SH-SY5Y (cell line): ENCODE data around the gene PDE4D.

Experiments
- GATA2 ChIP-seq: IDR thresholded peaks from 2 replicates; pipeline ENCODE4 v1.6.1; 2011; ENCODE audit warnings: mild to moderate bottlenecking, low read depth, low read length
- GATA3 ChIP-seq: IDR thresholded peaks from 2 replicates; pipeline ENCODE4 v1.6.1; 2011; ENCODE audit warnings: low read depth, mild to moderate bottlenecking, low read length, moderate library complexity

DNA sequence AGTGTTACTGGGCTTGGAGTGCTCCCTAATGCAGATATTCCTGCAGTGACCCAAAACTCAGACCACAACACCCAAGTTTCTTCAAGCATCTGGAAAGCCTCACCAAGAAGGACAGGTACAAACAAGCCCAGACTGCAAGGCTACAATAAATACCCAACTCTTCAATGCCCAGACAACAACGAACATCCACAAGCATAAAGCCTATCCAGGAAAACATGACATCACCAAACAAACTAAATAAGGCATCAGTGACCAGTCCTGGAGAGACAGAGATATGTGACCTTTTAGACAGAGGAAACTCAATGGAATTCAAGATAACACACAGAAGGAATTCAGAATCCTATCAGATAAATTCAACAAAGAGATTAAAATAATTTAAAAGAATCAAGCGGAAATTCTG is 605.6 kb downstream of the PDE4D start:
- no peak for TF ChIP-seq GATA3
- no peak for TF ChIP-seq GATA2
